Neural cell (in vitro differentiated cells): ENCODE measurements around the gene GPR158. TPM values are rescaled to one million over a fixed set of nuclear protein-coding genes. Genes with fewer than 3 reads are reported as not detected.

Experiments used
- H2AFZ ChIP-seq: fragments of 200-600, 300-800 bp; sonication (generic), shearing (Covaris generic); 2 replicates; pipeline ENCODE4 v1.6.0; 2014; ENCODE audit warnings: low read depth, mild to moderate bottlenecking, antibody characterized with exemption, low read length, moderate library complexity
- H3F3A ChIP-seq: fragments of 200-600 bp; shearing (Covaris generic); 2 replicates; pipeline ENCODE4 v1.6.1; 2016; ENCODE audit warnings: mild to moderate bottlenecking, moderate library complexity, mixed read lengths, antibody characterized with exemption, low read length; ENCODE audit not compliant: insufficient read depth, poor library complexity, severe bottlenecking
- H3K27ac ChIP-seq: fragments of 200-600, 300-800 bp; sonication (generic), shearing (Covaris generic); 2 replicates; pipeline ENCODE4 v1.5.1; 2014; ENCODE audit warnings: mild to moderate bottlenecking, low read length, moderate library complexity
- H3K27me3 ChIP-seq: fragments of 300-800, 200-600 bp; sonication (generic), shearing (Covaris generic); 2 replicates; pipeline ENCODE4 v1.6.0; 2014; ENCODE audit warnings: mild to moderate bottlenecking, low read depth, low read length, moderate library complexity; ENCODE audit not compliant: insufficient read depth
- H3K36me3 ChIP-seq: fragments of 300-800, 200-600 bp; sonication (generic), shearing (Covaris generic); 2 replicates; pipeline ENCODE4 v1.5.1; 2014; ENCODE audit warnings: mild to moderate bottlenecking, antibody characterized with exemption, low read length, moderate library complexity; ENCODE audit not compliant: insufficient read depth
- H3K4me2 ChIP-seq: fragments of 300-800, 200-600 bp; sonication (generic), shearing (Covaris generic); 2 replicates; pipeline ENCODE4 v1.6.0; 2014; ENCODE audit warnings: mild to moderate bottlenecking, low read length
- H3K4me3 ChIP-seq: fragments of 300-800, 200-600 bp; sonication (generic), shearing (Covaris generic); 2 replicates; pipeline ENCODE4 v1.5.1; 2014; ENCODE audit warnings: mild to moderate bottlenecking, low read length, moderate library complexity
- H3K79me2 ChIP-seq: fragments of 200-600 bp; shearing (Covaris generic); replicated peaks from 2 replicates; pipeline ENCODE4 v1.6.0; 2014; ENCODE audit warnings: mild to moderate bottlenecking, low read length, moderate library complexity; ENCODE audit not compliant: insufficient read depth
- H3K9ac ChIP-seq: fragments of 300-800, 200-600 bp; sonication (generic), shearing (Covaris generic); 2 replicates; pipeline ENCODE4 v1.6.1; 2016; ENCODE audit warnings: mild to moderate bottlenecking, low read length, mixed read lengths
- H3K9me2 ChIP-seq: fragments of 200-600 bp; shearing (Covaris generic); 2 replicates; pipeline ENCODE4 v1.6.1; 2016; ENCODE audit warnings: mild to moderate bottlenecking, low read length, mixed read lengths; ENCODE audit not compliant: insufficient read depth
- H3K9me3 ChIP-seq: fragments of 200-600, 300-800 bp; sonication (generic), shearing (Covaris generic); 2 replicates; pipeline ENCODE4 v1.6.1; 2016; ENCODE audit warnings: mild to moderate bottlenecking, mixed run types, low read length, moderate library complexity, mixed read lengths
- H4K20me1 ChIP-seq: fragments of 200-600 bp; shearing (Covaris generic); 2 replicates; pipeline ENCODE4 v1.6.1; 2016; ENCODE audit warnings: mild to moderate bottlenecking, mixed run types; ENCODE audit not compliant: insufficient read depth
- EP300 ChIP-seq: fragments of 450-650 bp; conservative IDR thresholded peaks from 2 replicates; pipeline ENCODE4 v1.6.1; 2014; ENCODE audit warnings: antibody characterized with exemption, mild to moderate bottlenecking, moderate library complexity; ENCODE audit not compliant: poor library complexity, severe bottlenecking
- EZH2 ChIP-seq: fragments of 200-600, 300-800 bp; shearing (Covaris generic), sonication (generic); IDR thresholded peaks from 2 replicates; pipeline ENCODE4 v1.6.1; 2014; ENCODE audit warnings: antibody characterized with exemption, low read length, borderline replicate concordance, mild to moderate bottlenecking; ENCODE audit not compliant: insufficient read depth, poor library complexity, severe bottlenecking
- MXI1 ChIP-seq: fragments of 450-650 bp; conservative IDR thresholded peaks from 2 replicates; pipeline ENCODE4 v1.6.1; 2014; ENCODE audit warnings: antibody characterized with exemption, mild to moderate bottlenecking; ENCODE audit not compliant: poor library complexity, severe bottlenecking
- POLR2AphosphoS5 ChIP-seq: IDR thresholded peaks from 2 replicates; pipeline ENCODE4 v1.6.1; 2012
- RAD21 ChIP-seq: fragments of 450-650 bp; conservative IDR thresholded peaks from 2 replicates; pipeline ENCODE4 v1.6.1; 2014; ENCODE audit warnings: antibody characterized with exemption, mild to moderate bottlenecking, moderate library complexity
- SMC3 ChIP-seq: fragments of 450-650 bp; conservative IDR thresholded peaks from 2 replicates; pipeline ENCODE4 v1.6.1; 2014; ENCODE audit warnings: antibody characterized with exemption, mild to moderate bottlenecking, moderate library complexity; ENCODE audit not compliant: poor library complexity
- TAF1 ChIP-seq: IDR thresholded peaks from 2 replicates; pipeline ENCODE4 v1.6.1; 2012; ENCODE audit warnings: low read depth
- polyA plus RNA-seq: library from polyadenylated mRNA; depleted of rRNA; stranded (reverse); fragments of >200 nt; gene quantifications from 2 replicates; pipeline ENCODE4 v1.2.3, GENCODE V29; 2014
- TF ChIP-seq, protein P1 (sequence below): IDR thresholded peaks from 2 replicates; pipeline ENCODE4 v1.6.1; 2012; ENCODE audit warnings: borderline replicate concordance
- TF ChIP-seq, protein P2 (sequence below): fragments of 450-650 bp; IDR thresholded peaks from 2 replicates; pipeline ENCODE4 v1.5.1; 2014; ENCODE audit warnings: antibody characterized with exemption, mild to moderate bottlenecking, moderate library complexity; ENCODE audit not compliant: poor library complexity, severe bottlenecking

The GPR158 gene
- polyA plus RNA-seq, 1 donor from 2014 or later = 2.1 TPM

DNA sequence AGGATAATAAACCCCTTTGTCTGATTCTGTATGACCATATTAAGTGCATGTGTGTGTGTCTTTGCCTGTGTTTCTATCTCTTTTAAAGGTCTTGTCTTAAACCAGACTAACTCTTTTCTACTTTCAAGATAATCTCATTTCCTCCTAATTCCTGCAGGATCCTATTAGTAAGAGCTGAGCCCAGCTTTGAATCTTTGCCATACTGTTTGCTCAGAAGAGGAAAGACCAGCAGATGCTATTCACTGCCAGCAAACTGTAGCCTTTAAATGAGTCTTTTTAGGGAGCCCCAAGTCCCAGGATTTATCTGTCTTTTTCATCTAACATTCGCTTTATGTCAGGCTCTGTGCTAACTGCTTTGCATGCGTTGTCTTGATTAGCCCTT, 2.9 kb downstream of the GPR158 start:
- H3K4me3 ChIP-seq = peak overlapping the region; percentile 78
- H3K27ac ChIP-seq = no peak overlapping the region
- H4K20me1 ChIP-seq = no peaks in the 10 kb centered on the region
- no peaks in the 10 kb centered on the region for H3K36me3 ChIP-seq
- no peaks in the 10 kb centered on the region for H3K9me2 ChIP-seq
- H2AFZ ChIP-seq = no peak overlapping the region
- no peak overlapping the region for H3K4me2 ChIP-seq
- no peaks in the 10 kb centered on the region for H3F3A ChIP-seq
- no peak overlapping the region for H3K9ac ChIP-seq
- peaks cover 49% of the 10 kb centered on the region for H3K27me3 ChIP-seq
- TF ChIP-seq RAD21 (no peak), POLR2AphosphoS5 (no peak), MXI1 (no peak), TAF1 (no peak), EZH2 (no peak), EP300 (no peak), SMC3 (no peak)
- TF ChIP-seq, protein P1, sequence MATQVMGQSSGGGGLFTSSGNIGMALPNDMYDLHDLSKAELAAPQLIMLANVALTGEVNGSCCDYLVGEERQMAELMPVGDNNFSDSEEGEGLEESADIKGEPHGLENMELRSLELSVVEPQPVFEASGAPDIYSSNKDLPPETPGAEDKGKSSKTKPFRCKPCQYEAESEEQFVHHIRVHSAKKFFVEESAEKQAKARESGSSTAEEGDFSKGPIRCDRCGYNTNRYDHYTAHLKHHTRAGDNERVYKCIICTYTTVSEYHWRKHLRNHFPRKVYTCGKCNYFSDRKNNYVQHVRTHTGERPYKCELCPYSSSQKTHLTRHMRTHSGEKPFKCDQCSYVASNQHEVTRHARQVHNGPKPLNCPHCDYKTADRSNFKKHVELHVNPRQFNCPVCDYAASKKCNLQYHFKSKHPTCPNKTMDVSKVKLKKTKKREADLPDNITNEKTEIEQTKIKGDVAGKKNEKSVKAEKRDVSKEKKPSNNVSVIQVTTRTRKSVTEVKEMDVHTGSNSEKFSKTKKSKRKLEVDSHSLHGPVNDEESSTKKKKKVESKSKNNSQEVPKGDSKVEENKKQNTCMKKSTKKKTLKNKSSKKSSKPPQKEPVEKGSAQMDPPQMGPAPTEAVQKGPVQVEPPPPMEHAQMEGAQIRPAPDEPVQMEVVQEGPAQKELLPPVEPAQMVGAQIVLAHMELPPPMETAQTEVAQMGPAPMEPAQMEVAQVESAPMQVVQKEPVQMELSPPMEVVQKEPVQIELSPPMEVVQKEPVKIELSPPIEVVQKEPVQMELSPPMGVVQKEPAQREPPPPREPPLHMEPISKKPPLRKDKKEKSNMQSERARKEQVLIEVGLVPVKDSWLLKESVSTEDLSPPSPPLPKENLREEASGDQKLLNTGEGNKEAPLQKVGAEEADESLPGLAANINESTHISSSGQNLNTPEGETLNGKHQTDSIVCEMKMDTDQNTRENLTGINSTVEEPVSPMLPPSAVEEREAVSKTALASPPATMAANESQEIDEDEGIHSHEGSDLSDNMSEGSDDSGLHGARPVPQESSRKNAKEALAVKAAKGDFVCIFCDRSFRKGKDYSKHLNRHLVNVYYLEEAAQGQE = no peak
- TF ChIP-seq, protein P2, sequence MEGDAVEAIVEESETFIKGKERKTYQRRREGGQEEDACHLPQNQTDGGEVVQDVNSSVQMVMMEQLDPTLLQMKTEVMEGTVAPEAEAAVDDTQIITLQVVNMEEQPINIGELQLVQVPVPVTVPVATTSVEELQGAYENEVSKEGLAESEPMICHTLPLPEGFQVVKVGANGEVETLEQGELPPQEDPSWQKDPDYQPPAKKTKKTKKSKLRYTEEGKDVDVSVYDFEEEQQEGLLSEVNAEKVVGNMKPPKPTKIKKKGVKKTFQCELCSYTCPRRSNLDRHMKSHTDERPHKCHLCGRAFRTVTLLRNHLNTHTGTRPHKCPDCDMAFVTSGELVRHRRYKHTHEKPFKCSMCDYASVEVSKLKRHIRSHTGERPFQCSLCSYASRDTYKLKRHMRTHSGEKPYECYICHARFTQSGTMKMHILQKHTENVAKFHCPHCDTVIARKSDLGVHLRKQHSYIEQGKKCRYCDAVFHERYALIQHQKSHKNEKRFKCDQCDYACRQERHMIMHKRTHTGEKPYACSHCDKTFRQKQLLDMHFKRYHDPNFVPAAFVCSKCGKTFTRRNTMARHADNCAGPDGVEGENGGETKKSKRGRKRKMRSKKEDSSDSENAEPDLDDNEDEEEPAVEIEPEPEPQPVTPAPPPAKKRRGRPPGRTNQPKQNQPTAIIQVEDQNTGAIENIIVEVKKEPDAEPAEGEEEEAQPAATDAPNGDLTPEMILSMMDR = no peak
- H3K79me2 ChIP-seq = no peaks in the 10 kb centered on the region
- no peaks in the 10 kb centered on the region for H3K9me3 ChIP-seq

- H3K36me3 ChIP-seq = no peaks in the 10 kb centered on the region
- no peak overlapping the region for H3K4me2 ChIP-seq
- H3K27me3 ChIP-seq = peaks cover 42% of the 10 kb centered on the region
- peak overlapping the region; percentile 78 for H3K4me3 ChIP-seq
- TF ChIP-seq SMC3 = no peak
- TF ChIP-seq, protein P2 = no peak
- TF ChIP-seq EP300 = no peak
- TF ChIP-seq TAF1 = no peak
- no peak for TF ChIP-seq POLR2AphosphoS5
- no peak for TF ChIP-seq MXI1
- no peak for TF ChIP-seq EZH2
- no peak for TF ChIP-seq RAD21
- TF ChIP-seq, protein P1 = no peak
- no peaks in the 10 kb centered on the region for H3K9me2 ChIP-seq
- H3K9ac ChIP-seq = no peak overlapping the region
- H3K79me2 ChIP-seq = no peaks in the 10 kb centered on the region
- no peak overlapping the region for H3K27ac ChIP-seq
- no peaks in the 10 kb centered on the region for H4K20me1 ChIP-seq
- H3F3A ChIP-seq = no peaks in the 10 kb centered on the region
- H3K9me3 ChIP-seq = no peaks in the 10 kb centered on the region
- H2AFZ ChIP-seq = no peak overlapping the region
Observed at GRCh38 chr10:25178411-25178810, 3.6 kb downstream of the GPR158 start.
